ENCODE data around the gene SELENON.
A peak's percentile ranks its signal among the peaks of the same experiment; 100 is the strongest.

SELENON gene

GRCh38 chr1:25821112-25821476, 21.1 kb downstream of the SELENON start:
- Histone ChIP-seq H3K27ac (replicated peaks) (peak overlapping the region; percentile 92), H3K27me3 (ENCODE audit: insufficient read depth, poor library complexity, severe bottlenecking) (no peaks in the 10 kb centered on the region), H3K4me3 (replicated peaks; ENCODE audit: insufficient read depth, low read length) (peak overlapping the region; percentile 69)
- TF ChIP-seq SPI1 (IDR thresholded peaks at IDR 0.05; ENCODE audit: borderline replicate concordance, low read depth) (peak; percentile 90), POLR2AphosphoS5 (IDR thresholded peaks at IDR 0.05; ENCODE audit: low read depth) (0 out of 2 replicates have a peak, but pooled peaks have one; percentile 47), CTCF (IDR thresholded peaks at IDR 0.05; ENCODE audit: insufficient read depth, low read length) (no peak), GABPA (IDR thresholded peaks at IDR 0.05; ENCODE audit: low read depth) (no peak), REST (IDR thresholded peaks at IDR 0.05; ENCODE audit: insufficient replicate concordance, low read depth) (peak; percentile 6)
- peak in 1 of 2 experiments; percentile 54 for DNase-seq (ENCODE audit: low read depth in 1 of 2, low spot score in 1 of 2)

GRCh38 chr1:25821630-25822091, 21.7 kb downstream of the SELENON start:
- no peaks in the 10 kb centered on the region for H3K27me3 ChIP-seq (ENCODE audit: insufficient read depth, poor library complexity, severe bottlenecking)
- DNase-seq (ENCODE audit: low read depth in 1 of 2, low spot score in 1 of 2): no peak
- H3K4me3 ChIP-seq (replicated peaks; ENCODE audit: insufficient read depth, low read length): peak overlapping the region; percentile 69
- H3K27ac ChIP-seq (replicated peaks): peak overlapping the region; percentile 92
- TF ChIP-seq POLR2AphosphoS5 (IDR thresholded peaks at IDR 0.05; ENCODE audit: low read depth) (no peak), SPI1 (IDR thresholded peaks at IDR 0.05; ENCODE audit: borderline replicate concordance, low read depth) (no peak), REST (IDR thresholded peaks at IDR 0.05; ENCODE audit: insufficient replicate concordance, low read depth) (peak; percentile 26), CTCF (IDR thresholded peaks at IDR 0.05; ENCODE audit: insufficient read depth, low read length) (no peak), GABPA (IDR thresholded peaks at IDR 0.05; ENCODE audit: low read depth) (no peak)

- H3K4me3 ChIP-seq (replicated peaks; ENCODE audit: insufficient read depth, low read length): no peak overlapping the region
- no peaks in the 10 kb centered on the region for H3K27me3 ChIP-seq (ENCODE audit: insufficient read depth, poor library complexity, severe bottlenecking)
- no peak overlapping the region for H3K27ac ChIP-seq (replicated peaks)
- no peak for DNase-seq (ENCODE audit: low read depth in 1 of 2, low spot score in 1 of 2)
- TF ChIP-seq GABPA (IDR thresholded peaks at IDR 0.05; ENCODE audit: low read depth): no peak
- no peak for TF ChIP-seq REST (IDR thresholded peaks at IDR 0.05; ENCODE audit: insufficient replicate concordance, low read depth)
- no peak for TF ChIP-seq CTCF (IDR thresholded peaks at IDR 0.05; ENCODE audit: insufficient read depth, low read length)
- TF ChIP-seq POLR2AphosphoS5 (IDR thresholded peaks at IDR 0.05; ENCODE audit: low read depth): no peak
- TF ChIP-seq SPI1 (IDR thresholded peaks at IDR 0.05; ENCODE audit: borderline replicate concordance, low read depth): no peak
These were observed 25.6 kb downstream of the SELENON start for GRCh38 chr1:25825605-25826004.
